Natural killer cell (primary cell): Measurements from ENCODE around the gene TMEM169. TPM values are rescaled to one million over a fixed set of nuclear protein-coding genes. Genes with fewer than 3 reads are reported as not detected.
"Not testable (repeated sequence)": the region's sequence is repeated elsewhere in the genome, so short reads cannot be mapped to it uniquely, and the experiment has no call there.

ENCODE experiments used
- ATAC-seq, 3 donors: fragments of 150-1000 bp in 2 of 3; fragments of 200-7000 bp in 1 of 3; cut with Tn5 transposase; 1 replicate in 1 of 3; 2 replicates in 2 of 3; pipeline ENCODE4 v1.10.0; 2021; ENCODE audit warnings: mild to moderate bottlenecking in 2 of 3, moderate library complexity in 2 of 3
- DNase-seq, 2 donors: peaks; one replicate each; pipeline versions ENCODE4 v3.0.0 to v3.0.0-alpha.2; 2013 to 2021; ENCODE audit warnings: mixed read lengths in 1 of 2
- H3K27ac ChIP-seq: one replicate; pipeline ENCODE4 v1.5.1; 2013; ENCODE audit warnings: mild to moderate bottlenecking, low read length
- H3K27me3 ChIP-seq: one replicate; pipeline ENCODE4 v1.6.1; 2013; ENCODE audit warnings: low read length; ENCODE audit not compliant: control insufficient read depth, insufficient read depth
- H3K36me3 ChIP-seq: one replicate; pipeline ENCODE4 v1.6.1; 2013; ENCODE audit warnings: low read length; ENCODE audit not compliant: control insufficient read depth, insufficient read depth
- H3K4me1 ChIP-seq: one replicate; pipeline ENCODE4 v1.6.1; 2013; ENCODE audit warnings: low read length; ENCODE audit not compliant: control insufficient read depth, insufficient read depth
- H3K4me3 ChIP-seq: one replicate; pipeline ENCODE4 v1.5.1; 2013; ENCODE audit warnings: low read length
- H3K9me3 ChIP-seq: one replicate; pipeline ENCODE4 v1.6.1; 2013; ENCODE audit warnings: low read length; ENCODE audit not compliant: control insufficient read depth, insufficient read depth
- H3K27ac Mint-ChIP-seq, 2 donors: one replicate each; pipeline ENCODE4 v1.8.0; 2022; ENCODE audit warnings: mild to moderate bottlenecking in 2 of 2, mixed read lengths in 2 of 2, moderate library complexity in 1 of 2
- H3K27me3 Mint-ChIP-seq, 2 donors: one replicate each; pipeline ENCODE4 v1.8.0; 2022; ENCODE audit warnings: low read depth in 2 of 2, mixed read lengths in 2 of 2
- H3K36me3 Mint-ChIP-seq: one replicate; pipeline ENCODE4 v1.8.0; 2022; ENCODE audit warnings: mixed read lengths
- H3K4me1 Mint-ChIP-seq, 2 donors: one replicate each; pipeline ENCODE4 v1.8.0; 2022; ENCODE audit warnings: mixed read lengths in 2 of 2
- H3K4me3 Mint-ChIP-seq: one replicate; pipeline ENCODE4 v1.8.0; 2022; ENCODE audit warnings: mild to moderate bottlenecking, moderate library complexity, mixed read lengths
- H3K9me3 Mint-ChIP-seq, 2 donors: one replicate each; pipeline ENCODE4 v1.8.0; 2022; ENCODE audit warnings: mixed read lengths in 2 of 2
- WGBS: methylation state at CpG from one replicate; pipeline ENCODE4 v1.1.7; 2013; ENCODE audit warnings: missing lambda C conversion rate; ENCODE audit not compliant: insufficient coverage; 5-methylcytosine and 5-hydroxymethylcytosine counted together
- intact Hi-C: fragments of 100-400 bp; cut with micrococcal nuclease; formaldehyde crosslinking; loops from one replicate; pipeline ENCODE4 v1.14.2; 2022
- total RNA-seq, 4 donors: library from RNA; stranded (reverse); fragments of 120-200 nt in 1 of 4; gene quantifications; one replicate each; pipeline versions ENCODE4 v1.2.3 to v1.2.4, GENCODE V29; 2013 to 2022
- TF ChIP-seq, protein P1 (sequence below): fragments of 200-600 bp; IDR thresholded peaks from one replicate; pipeline ENCODE4 v1.8.0; 2022; ENCODE audit warnings: antibody characterized with exemption

The TMEM169 gene
- total RNA-seq, 3 donors from 2014 or later (not counting 1 experiment from before 2014, with no cell fraction given) = 0.68 to 1.5 (median 0.98) TPM

DNA sequence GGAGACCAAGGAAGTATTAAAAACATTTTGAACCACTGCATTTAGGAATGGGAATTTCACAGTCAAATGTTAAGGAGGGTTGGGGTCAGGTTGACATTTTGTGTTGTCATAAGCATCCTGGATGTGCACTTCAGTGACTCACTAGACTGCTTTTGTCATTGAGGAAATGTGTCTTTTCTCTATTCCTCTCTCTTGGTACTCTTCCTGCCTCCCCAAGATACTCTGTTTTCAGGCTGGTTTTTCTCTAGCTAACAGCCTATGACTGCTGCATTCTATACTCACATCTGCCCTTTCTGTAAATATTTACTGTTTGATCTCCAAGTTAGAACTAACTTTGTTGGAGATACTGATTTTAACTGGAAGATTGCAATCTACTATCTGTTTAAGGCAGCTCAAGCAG is 50.9 kb downstream of the TMEM169 start:
- peaks cover 20 to 30% of the 10 kb centered on the region in 2 donors for H3K4me1 Mint-ChIP-seq
- no peak for DNase-seq
- no peaks in the 10 kb centered on the region for H3K27me3 ChIP-seq
- no peaks in the 10 kb centered on the region for H3K9me3 ChIP-seq
- TF ChIP-seq, protein P1, sequence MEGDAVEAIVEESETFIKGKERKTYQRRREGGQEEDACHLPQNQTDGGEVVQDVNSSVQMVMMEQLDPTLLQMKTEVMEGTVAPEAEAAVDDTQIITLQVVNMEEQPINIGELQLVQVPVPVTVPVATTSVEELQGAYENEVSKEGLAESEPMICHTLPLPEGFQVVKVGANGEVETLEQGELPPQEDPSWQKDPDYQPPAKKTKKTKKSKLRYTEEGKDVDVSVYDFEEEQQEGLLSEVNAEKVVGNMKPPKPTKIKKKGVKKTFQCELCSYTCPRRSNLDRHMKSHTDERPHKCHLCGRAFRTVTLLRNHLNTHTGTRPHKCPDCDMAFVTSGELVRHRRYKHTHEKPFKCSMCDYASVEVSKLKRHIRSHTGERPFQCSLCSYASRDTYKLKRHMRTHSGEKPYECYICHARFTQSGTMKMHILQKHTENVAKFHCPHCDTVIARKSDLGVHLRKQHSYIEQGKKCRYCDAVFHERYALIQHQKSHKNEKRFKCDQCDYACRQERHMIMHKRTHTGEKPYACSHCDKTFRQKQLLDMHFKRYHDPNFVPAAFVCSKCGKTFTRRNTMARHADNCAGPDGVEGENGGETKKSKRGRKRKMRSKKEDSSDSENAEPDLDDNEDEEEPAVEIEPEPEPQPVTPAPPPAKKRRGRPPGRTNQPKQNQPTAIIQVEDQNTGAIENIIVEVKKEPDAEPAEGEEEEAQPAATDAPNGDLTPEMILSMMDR = no peak
- H3K27ac Mint-ChIP-seq = peak overlapping the region in 1 of 2 donors; percentile 23
- H3K36me3 Mint-ChIP-seq = peaks cover 51% of the 10 kb centered on the region
- intact Hi-C loops = no loop called here
- ATAC-seq = no peak
- H3K4me3 ChIP-seq = no peak overlapping the region
- H3K27ac ChIP-seq = no peak overlapping the region
- H3K27me3 Mint-ChIP-seq = no peaks in the 10 kb centered on the region
- H3K4me3 Mint-ChIP-seq = no peak overlapping the region
- peaks cover 89% of the 10 kb centered on the region for H3K36me3 ChIP-seq
- no peaks in the 10 kb centered on the region for H3K4me1 ChIP-seq
- H3K9me3 Mint-ChIP-seq = no peaks in the 10 kb centered on the region

DNA sequence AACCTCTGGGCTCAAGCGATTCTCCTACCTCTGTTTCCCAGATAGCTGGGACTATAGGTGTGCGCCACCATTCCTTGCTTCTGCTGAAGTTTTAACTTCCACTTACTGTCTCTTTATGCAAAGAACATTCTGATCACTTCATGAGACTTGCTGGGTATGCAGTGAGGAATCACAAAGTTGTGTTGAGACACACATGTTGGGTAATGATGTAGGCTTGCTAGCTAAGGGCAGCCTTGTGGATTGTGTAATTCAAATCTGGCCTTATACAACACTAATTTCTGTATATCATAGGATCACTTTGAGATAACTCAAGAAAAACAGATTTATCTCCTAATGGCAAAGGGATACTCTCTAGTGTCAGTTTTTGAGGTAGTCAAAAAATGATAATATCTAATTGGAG is 51.7 kb downstream of the TMEM169 start:
- H3K4me1 ChIP-seq = no peaks in the 10 kb centered on the region
- DNase-seq (no peak), ATAC-seq (no peak)
- Mint-ChIP-seq H3K36me3 (peaks cover 54% of the 10 kb centered on the region), H3K27ac (no peak overlapping the region), H3K4me1 (peaks cover 14 to 22% of the 10 kb centered on the region in 2 donors), H3K4me3 (no peak overlapping the region), H3K27me3 (no peaks in the 10 kb centered on the region), H3K9me3 (no peaks in the 10 kb centered on the region)
- H3K36me3 ChIP-seq = peaks cover 89% of the 10 kb centered on the region
- no peak overlapping the region for H3K4me3 ChIP-seq
- H3K27ac ChIP-seq = no peak overlapping the region
- no peaks in the 10 kb centered on the region for H3K27me3 ChIP-seq
- 97% methylated on average over 2 of the region's 2 CpGs for WGBS
- intact Hi-C loops = no loop called here
- TF ChIP-seq, protein P1 = no peak
- H3K9me3 ChIP-seq = no peaks in the 10 kb centered on the region

DNA sequence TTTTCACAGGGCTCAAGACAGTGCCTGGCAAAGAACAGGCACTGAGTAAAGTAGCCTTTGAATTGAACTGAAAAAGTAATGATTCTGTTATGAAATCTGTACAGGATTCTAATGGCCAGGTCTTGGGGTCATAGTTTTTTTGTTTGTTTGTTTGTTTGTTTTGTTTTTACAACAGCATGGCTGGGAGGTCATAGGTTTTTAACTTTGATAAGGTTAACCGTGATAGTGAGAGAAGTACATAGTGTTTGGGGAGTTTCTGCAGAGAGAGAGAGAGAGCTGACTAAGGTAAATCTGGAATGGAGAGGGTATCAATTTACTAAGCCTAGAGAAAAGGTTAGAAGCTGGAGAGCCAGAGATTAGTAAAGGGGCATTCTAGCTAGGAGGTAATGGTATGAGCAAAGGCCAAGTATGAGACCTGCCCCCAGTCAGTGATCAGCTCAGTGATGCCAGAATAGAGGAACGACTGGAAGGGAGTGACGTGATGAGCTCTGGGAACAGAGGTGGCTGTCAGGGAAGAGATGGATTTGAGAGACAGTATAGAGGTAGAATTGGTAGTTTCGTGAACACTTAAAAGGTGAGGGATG is 53.3 kb downstream of the TMEM169 start:
- peaks cover 52% of the 10 kb centered on the region for H3K36me3 Mint-ChIP-seq
- H3K27ac Mint-ChIP-seq = peak overlapping the region; percentile 12 to 21
- Histone ChIP-seq H3K9me3 (no peaks in the 10 kb centered on the region), H3K27ac (no peak overlapping the region), H3K27me3 (no peaks in the 10 kb centered on the region), H3K4me3 (no peak overlapping the region), H3K4me1 (no peaks in the 10 kb centered on the region), H3K36me3 (peaks cover 91% of the 10 kb centered on the region)
- no peaks in the 10 kb centered on the region for H3K9me3 Mint-ChIP-seq
- H3K4me1 Mint-ChIP-seq = peaks cover 5 to 16% of the 10 kb centered on the region in 2 donors
- WGBS = 95% methylated on average over 4 of the region's 4 CpGs
- no peak for DNase-seq
- H3K4me3 Mint-ChIP-seq = no peak overlapping the region
- intact Hi-C loops = no loop called here
- TF ChIP-seq, protein P1 = no peak
- no peaks in the 10 kb centered on the region for H3K27me3 Mint-ChIP-seq
- ATAC-seq = no peak

- Mint-ChIP-seq H3K9me3 (no peaks in the 10 kb centered on the region), H3K27me3 (no peaks in the 10 kb centered on the region), H3K4me1 (peaks cover 5 to 8% of the 10 kb centered on the region in 2 donors), H3K36me3 (peaks cover 24% of the 10 kb centered on the region), H3K4me3 (no peak overlapping the region), H3K27ac (no peak overlapping the region)
- intact Hi-C loops = loop anchor here (1.0 kb wide), 1 partner anchor 106 kb away; no protein-coding TSS in a partner anchor
- no peaks in the 10 kb centered on the region for H3K9me3 ChIP-seq
- ATAC-seq (peak in 2 of 3 donors; percentile 60 to 68), DNase-seq (peak in 1 of 2 donors; percentile 69)
- no peaks in the 10 kb centered on the region for H3K4me1 ChIP-seq
- peaks cover 91% of the 10 kb centered on the region for H3K36me3 ChIP-seq
- H3K27me3 ChIP-seq = no peaks in the 10 kb centered on the region
- no peak overlapping the region for H3K27ac ChIP-seq
- TF ChIP-seq, protein P1 = no peak
- H3K4me3 ChIP-seq = no peak overlapping the region
Observed at GRCh38 chr2:216139884-216140283, 58.2 kb downstream of the TMEM169 start.

DNA sequence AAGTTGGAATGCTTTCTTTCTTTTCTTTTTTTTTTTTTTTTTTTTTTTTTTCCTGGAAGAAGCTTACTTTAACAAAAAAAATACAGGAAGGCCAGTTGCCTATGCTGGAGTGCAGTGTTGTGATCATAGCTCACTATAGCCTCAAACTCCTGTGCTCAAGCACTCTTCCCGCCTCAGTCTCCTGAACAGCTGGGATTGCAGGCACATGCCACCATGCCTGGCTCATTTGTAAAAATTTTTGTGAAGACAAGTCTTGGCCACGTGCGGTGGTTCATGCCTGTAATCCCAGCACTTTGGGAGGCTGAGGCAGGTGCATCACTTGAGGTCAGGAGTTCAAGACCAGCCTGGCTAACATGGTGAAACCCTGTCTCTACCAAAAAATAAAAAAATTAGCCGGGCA is 59.8 kb downstream of the TMEM169 start:
- H3K4me3 Mint-ChIP-seq, H3K4me3 ChIP-seq, H3K4me1 ChIP-seq, H3K9me3 Mint-ChIP-seq, H3K27ac ChIP-seq, H3K9me3 ChIP-seq, H3K27me3 ChIP-seq, H3K27me3 Mint-ChIP-seq, ATAC-seq, intact Hi-C loops, H3K4me1 Mint-ChIP-seq, DNase-seq, H3K27ac Mint-ChIP-seq: not testable (repeated sequence)
- 100% methylated on average over 4 of the region's 4 CpGs for WGBS
- peaks cover 94% of the 10 kb centered on the region for H3K36me3 ChIP-seq
- peaks cover 16% of the 10 kb centered on the region for H3K36me3 Mint-ChIP-seq
